MCF 10A (cell line): ENCODE data around the gene CARD9. TPM values are rescaled to one million over a fixed set of nuclear protein-coding genes. Genes with fewer than 3 reads are reported as not detected.
A peak's percentile ranks its signal among the peaks of the same experiment; 100 is the strongest.

Experiments used
- BruUV-seq: library from RNA; stranded (reverse); fragments of 400-500 nt; replicated peaks from 2 replicates; lab custom pipeline; 2021; lab: Mats Ljungman, UMichigan
- CTCF ChIA-PET: fragments of 300-600 bp; sonication (Branson Sonifier 250); formaldehyde crosslinking; extraction: SDS; loops from one replicate; lab custom pipeline; 2021; ENCODE audit warnings: antibody characterized with exemption, inconsistent platforms; lab: Yijun Ruan, JAX
- POLR2A ChIA-PET: fragments of 300-600, 350-650 bp; sonication (Branson Sonifier 250); formaldehyde crosslinking; extraction: SDS; loops from one replicate; lab custom pipeline; 2020; ENCODE audit warnings: antibody characterized with exemption, inconsistent platforms; lab: Yijun Ruan, JAX
- DNase-seq: peaks from one replicate; pipeline ENCODE4 v3.0.0-alpha.2; 2018; ENCODE audit not compliant: unreplicated experiment
- H3K27ac Mint-ChIP-seq: one replicate; pipeline ENCODE4 v1.8.0; 2022; ENCODE audit warnings: mild to moderate bottlenecking, low read depth, mixed read lengths; ENCODE audit not compliant: unreplicated experiment
- H3K27me3 Mint-ChIP-seq: one replicate; pipeline ENCODE4 v1.8.0; 2022; ENCODE audit warnings: mixed read lengths; ENCODE audit not compliant: insufficient read depth, unreplicated experiment
- H3K36me3 Mint-ChIP-seq: one replicate; pipeline ENCODE4 v1.8.0; 2022; ENCODE audit warnings: mild to moderate bottlenecking, moderate library complexity, mixed read lengths; ENCODE audit not compliant: insufficient read depth, unreplicated experiment
- H3K4me1 Mint-ChIP-seq: one replicate; pipeline ENCODE4 v1.8.0; 2022; ENCODE audit warnings: mixed read lengths; ENCODE audit not compliant: insufficient read depth, unreplicated experiment
- H3K4me3 Mint-ChIP-seq: one replicate; pipeline ENCODE4 v1.8.0; 2022; ENCODE audit warnings: mild to moderate bottlenecking, moderate library complexity, mixed read lengths; ENCODE audit not compliant: unreplicated experiment
- H3K9me3 Mint-ChIP-seq: one replicate; pipeline ENCODE4 v1.8.0; 2022; ENCODE audit warnings: mixed read lengths; ENCODE audit not compliant: unreplicated experiment
- intact Hi-C: fragments of 100-400 bp; cut with micrococcal nuclease; formaldehyde crosslinking; loops from 2 replicates; pipeline ENCODE4 v1.14.1; 2022
- total RNA-seq: library from RNA; stranded (reverse); gene quantifications from 2 replicates; pipeline ENCODE4 v1.2.3, GENCODE V29; 2022
- TF ChIP-seq, protein P1 (sequence below): fragments of 200-600 bp; IDR thresholded peaks from one replicate; pipeline ENCODE4 v1.8.0; 2022; ENCODE audit warnings: antibody characterized with exemption, mild to moderate bottlenecking; ENCODE audit not compliant: unreplicated experiment

Gene CARD9
- total RNA-seq, 1 experiment from 2014 or later: 0.33 TPM

DNA sequence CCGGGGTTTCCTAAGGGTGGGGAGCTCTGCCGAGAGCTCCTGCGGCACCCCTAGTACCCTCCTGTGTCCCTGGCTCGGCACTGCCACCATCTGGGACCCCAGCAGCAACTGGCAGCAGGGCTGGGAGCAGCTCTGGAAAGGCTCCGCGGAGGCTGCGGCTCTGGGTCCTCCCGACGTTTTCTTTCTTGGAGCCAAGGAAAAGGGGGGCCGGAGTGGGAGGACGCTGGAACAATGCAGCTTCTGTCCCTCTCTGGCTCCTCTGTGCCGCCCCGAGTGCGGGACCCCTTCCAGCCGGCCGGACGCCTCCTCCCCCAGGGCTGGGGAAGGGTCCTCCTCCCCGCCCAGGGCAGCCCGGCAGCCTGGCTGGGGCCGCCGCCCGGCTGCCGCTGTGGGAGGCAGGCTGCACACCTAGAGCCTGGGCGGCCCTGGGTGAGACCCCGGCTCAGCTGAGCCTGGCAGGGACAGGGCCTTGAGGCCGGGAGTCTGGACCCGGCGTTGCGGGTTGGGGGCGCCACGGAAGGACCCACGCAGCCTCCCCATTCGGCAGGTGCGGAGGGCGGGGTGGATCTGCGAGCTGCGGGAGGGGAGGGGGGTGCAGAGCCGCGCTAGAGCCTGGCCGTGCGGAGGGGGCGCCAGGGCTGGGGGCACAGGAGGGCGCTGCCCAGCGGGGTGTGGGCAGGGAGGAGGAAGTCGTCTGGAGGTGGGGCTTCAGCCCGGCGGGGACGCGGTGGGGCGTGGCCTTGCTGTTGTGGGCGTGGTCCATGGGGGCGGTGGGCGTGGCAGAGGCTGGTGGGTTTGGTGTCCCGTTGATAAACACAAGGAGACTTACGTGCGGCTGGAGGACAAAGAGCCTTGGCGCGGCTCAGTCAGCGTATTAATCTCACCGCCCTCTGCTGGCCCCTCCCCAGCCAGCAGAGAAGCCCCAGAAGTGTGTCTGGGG is 31.0 kb downstream of the CARD9 start:
- intact Hi-C loops: no loop called here
- ChIA-PET POLR2A (interaction anchor here (0.5 to 1.0 kb wide), 2 partner anchors 21 to 344 kb away, joined by 3 to 4 read pairs; no protein-coding TSS in a partner anchor), CTCF (interaction anchor here (0.6 kb wide), 1 partner anchor 65 kb away, joined by 3 read pairs; no protein-coding TSS in a partner anchor)
- Mint-ChIP-seq H3K9me3 (no peaks in the 10 kb centered on the region), H3K27me3 (no peaks in the 10 kb centered on the region), H3K27ac (no peak overlapping the region), H3K4me1 (no peaks in the 10 kb centered on the region), H3K36me3 (peaks cover 6% of the 10 kb centered on the region), H3K4me3 (no peak overlapping the region)
- no TSS peak for BruUV-seq
- TF ChIP-seq, protein P1, sequence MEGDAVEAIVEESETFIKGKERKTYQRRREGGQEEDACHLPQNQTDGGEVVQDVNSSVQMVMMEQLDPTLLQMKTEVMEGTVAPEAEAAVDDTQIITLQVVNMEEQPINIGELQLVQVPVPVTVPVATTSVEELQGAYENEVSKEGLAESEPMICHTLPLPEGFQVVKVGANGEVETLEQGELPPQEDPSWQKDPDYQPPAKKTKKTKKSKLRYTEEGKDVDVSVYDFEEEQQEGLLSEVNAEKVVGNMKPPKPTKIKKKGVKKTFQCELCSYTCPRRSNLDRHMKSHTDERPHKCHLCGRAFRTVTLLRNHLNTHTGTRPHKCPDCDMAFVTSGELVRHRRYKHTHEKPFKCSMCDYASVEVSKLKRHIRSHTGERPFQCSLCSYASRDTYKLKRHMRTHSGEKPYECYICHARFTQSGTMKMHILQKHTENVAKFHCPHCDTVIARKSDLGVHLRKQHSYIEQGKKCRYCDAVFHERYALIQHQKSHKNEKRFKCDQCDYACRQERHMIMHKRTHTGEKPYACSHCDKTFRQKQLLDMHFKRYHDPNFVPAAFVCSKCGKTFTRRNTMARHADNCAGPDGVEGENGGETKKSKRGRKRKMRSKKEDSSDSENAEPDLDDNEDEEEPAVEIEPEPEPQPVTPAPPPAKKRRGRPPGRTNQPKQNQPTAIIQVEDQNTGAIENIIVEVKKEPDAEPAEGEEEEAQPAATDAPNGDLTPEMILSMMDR: no peak
- peak; percentile 54 for DNase-seq

DNA sequence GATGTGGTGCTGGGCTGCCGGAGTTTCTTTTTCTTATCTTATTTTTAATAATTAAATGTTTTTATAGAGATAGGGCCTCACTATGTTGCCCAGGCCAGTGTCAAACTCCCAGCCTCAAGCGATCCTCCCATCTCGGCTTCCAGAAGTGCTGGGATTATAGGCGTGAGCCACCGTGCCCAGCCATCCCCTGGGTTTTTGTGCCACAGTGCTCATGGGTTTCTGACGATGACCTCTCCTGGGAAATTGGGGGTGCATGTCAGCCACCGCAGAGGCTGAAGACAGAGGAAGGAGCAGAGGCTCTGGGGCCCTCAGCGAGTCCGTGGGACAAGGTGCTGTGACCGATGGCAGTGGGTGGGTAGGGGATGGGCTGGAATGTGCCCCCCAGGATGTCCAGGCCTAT is 31.7 kb downstream of the CARD9 start:
- POLR2A ChIA-PET: interaction anchor here (1.0 kb wide), 1 partner anchor 21 kb away, joined by 3 read pairs; no protein-coding TSS in a partner anchor
- Mint-ChIP-seq H3K9me3 (no peaks in the 10 kb centered on the region), H3K36me3 (peaks cover 6% of the 10 kb centered on the region), H3K27ac (no peak overlapping the region), H3K27me3 (no peaks in the 10 kb centered on the region), H3K4me1 (no peaks in the 10 kb centered on the region), H3K4me3 (no peak overlapping the region)
- TF ChIP-seq, protein P1: no peak
- CTCF ChIA-PET: interaction anchor here (0.6 kb wide), 1 partner anchor 87 kb away, joined by 3 read pairs; no protein-coding TSS in a partner anchor
- intact Hi-C loops: no loop called here
- no TSS peak for BruUV-seq
- DNase-seq: no peak

DNA sequence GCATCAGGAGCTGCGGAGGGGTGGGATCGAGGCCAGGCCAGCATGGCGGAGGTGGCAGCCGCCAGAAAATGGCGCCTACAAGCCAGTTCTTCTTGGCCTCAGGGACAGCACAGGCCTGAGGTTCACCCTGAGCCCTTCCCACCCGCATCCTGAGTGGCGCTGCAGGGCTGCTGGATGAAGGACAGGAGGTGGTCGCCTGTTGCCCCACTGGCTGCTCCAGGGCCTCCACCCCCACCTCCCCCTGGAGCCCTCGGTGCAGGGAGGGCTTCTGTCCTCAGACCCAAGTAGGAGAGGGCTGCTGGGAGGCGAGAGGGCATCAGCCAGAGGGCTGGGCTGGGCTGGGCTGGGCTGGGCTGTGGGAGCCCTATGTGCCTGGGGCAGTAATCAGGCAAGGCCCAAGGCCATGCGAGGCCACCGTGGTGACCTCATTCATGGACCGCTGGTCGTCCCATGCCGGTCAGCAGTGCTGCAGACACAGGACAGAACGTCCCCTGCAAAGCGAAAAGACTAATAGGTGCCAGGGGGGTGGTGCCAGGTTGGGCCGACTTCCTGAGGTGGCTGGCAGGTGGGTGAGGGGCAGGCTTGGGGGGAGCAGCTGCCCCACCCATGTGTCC is 32.3 kb downstream of the CARD9 start:
- Mint-ChIP-seq H3K27ac (no peak overlapping the region), H3K4me3 (no peak overlapping the region), H3K9me3 (no peaks in the 10 kb centered on the region), H3K36me3 (peaks cover 6% of the 10 kb centered on the region), H3K4me1 (no peaks in the 10 kb centered on the region), H3K27me3 (no peaks in the 10 kb centered on the region)
- DNase-seq: no peak
- TF ChIP-seq, protein P1: no peak
- ChIA-PET POLR2A (no interaction called here), CTCF (interaction anchor here (0.6 to 0.7 kb wide), 3 partner anchors 14 to 86 kb away, joined by 3 to 4 read pairs (median 3); no protein-coding TSS in a partner anchor)
- BruUV-seq: no TSS peak
- intact Hi-C loops: no loop called here
